ENCODE results near the gene RGS1. TPM values are rescaled to one million over a fixed set of nuclear protein-coding genes. Genes with fewer than 3 reads are reported as not detected.

The RGS1 gene
- total RNA-seq, 5 donors from 2014 or later (not counting 1 experiment from before 2014, with no cell fraction given): 7.1 to 439 (median 15.3) TPM

DNA sequence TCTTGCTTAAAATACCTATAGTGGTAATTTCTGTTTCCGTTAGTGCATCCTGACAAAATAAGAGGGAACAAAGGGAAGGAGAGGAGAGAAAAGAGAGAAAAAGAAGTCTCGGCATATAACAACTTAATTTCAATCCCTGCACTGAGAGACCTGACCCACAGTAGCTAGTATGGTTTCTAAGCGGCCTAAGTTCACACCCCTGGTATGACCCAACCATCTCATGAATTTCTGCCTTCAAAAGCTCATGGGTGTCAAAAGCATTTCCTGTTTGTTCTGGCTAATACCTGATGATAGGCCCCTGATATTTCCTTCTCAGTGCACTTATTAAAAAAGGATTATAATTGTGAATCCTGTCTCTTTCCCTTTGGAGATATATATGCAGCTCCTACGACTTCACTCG, 32.1 kb upstream of the RGS1 start:
- Mint-ChIP-seq H3K27me3 (no peaks in the 10 kb centered on the region), H3K36me3 (no peaks in the 10 kb centered on the region), H3K9me3 (no peaks in the 10 kb centered on the region), H3K4me3 (no peak overlapping the region), H3K4me1 (peaks cover 42 to 67% (median 42%) of the 10 kb centered on the region in 3 donors), H3K27ac (no peak overlapping the region)
- POLR2A ChIA-PET: interaction anchor here in 1 of 2 donors (0.6 to 0.7 kb wide), 2 partner anchors 24 to 1740 kb away, joined by 6 to 7 read pairs; no protein-coding TSS in a partner anchor
- no peaks in the 10 kb centered on the region for H3K27me3 ChIP-seq (replicated peaks in 1 of 2; ENCODE audit: control insufficient read depth in 2 of 2, extremely low read depth in 1 of 2, insufficient read depth in 2 of 2, low read length in 1 of 2)
- no peaks in the 10 kb centered on the region for H3K36me3 ChIP-seq (ENCODE audit: control insufficient read depth in 2 of 2, extremely low read depth in 1 of 2, insufficient read depth in 1 of 2, low read length in 1 of 2)
- ATAC-seq (replicated peaks in 1 of 4) (no peak), DNase-seq (no peak)
- H3K27ac ChIP-seq (ENCODE audit: low read length): no peak overlapping the region
- peaks cover 10 to 23% of the 10 kb centered on the region in 2 experiments for H3K4me1 ChIP-seq (ENCODE audit: control insufficient read depth in 1 of 2, extremely low read depth in 1 of 2, insufficient read depth in 2 of 2, low read length in 2 of 2)
- no peaks in the 10 kb centered on the region for H3K9me3 ChIP-seq
- H3K4me3 ChIP-seq (ENCODE audit: control insufficient read depth in 1 of 2, extremely low read depth in 1 of 2, low read length in 1 of 2): no peak overlapping the region
- WGBS (ENCODE audit: insufficient coverage): 100% methylated on average over 2 of the region's 5 CpGs
- CTCF ChIA-PET: interaction anchor here (0.7 to 1.1 kb wide), 3 partner anchors 9 to 96 kb away, joined by 3 to 4 read pairs (median 3); no protein-coding TSS in a partner anchor

DNA sequence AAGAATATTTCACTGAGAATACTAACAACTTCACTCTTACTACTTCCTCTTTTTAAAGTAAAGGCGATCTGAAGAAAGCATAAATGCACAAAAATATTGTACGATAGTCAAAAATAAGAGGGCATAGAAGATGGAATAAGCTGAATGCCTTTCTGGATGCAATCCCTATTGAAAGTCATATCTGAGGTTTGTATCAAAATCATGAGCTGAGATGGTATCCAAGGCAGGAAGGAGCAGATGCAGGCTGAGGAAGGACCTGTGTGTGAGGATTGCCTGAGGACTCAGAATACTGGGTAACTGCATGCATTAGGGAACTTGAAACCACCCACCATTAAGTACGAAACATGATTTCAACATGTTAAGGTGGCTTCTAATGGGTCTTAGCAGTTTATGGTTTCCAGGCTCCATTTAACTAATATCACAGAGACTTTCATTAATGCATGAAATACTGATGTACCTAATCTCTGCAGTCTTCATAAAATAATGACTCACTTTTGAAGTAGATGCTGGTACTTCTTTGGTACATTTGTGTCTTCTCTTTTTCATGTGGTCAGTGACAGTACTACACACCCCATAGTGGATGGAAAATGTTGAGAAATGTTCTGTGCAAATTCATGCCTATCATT, 29.6 kb upstream of the RGS1 start:
- peak overlapping the region in 1 of 3 donors; percentile 2 for H3K4me3 Mint-ChIP-seq
- no peak for DNase-seq
- Histone ChIP-seq H3K36me3 (ENCODE audit: control insufficient read depth in 2 of 2, extremely low read depth in 1 of 2, insufficient read depth in 1 of 2, low read length in 1 of 2) (no peaks in the 10 kb centered on the region), H3K9me3 (no peaks in the 10 kb centered on the region), H3K27ac (ENCODE audit: low read length) (peak overlapping the region; percentile 36), H3K27me3 (replicated peaks in 1 of 2; ENCODE audit: control insufficient read depth in 2 of 2, extremely low read depth in 1 of 2, insufficient read depth in 2 of 2, low read length in 1 of 2) (no peaks in the 10 kb centered on the region), H3K4me3 (ENCODE audit: control insufficient read depth in 1 of 2, extremely low read depth in 1 of 2, low read length in 1 of 2) (no peak overlapping the region), H3K4me1 (ENCODE audit: control insufficient read depth in 1 of 2, extremely low read depth in 1 of 2, insufficient read depth in 2 of 2, low read length in 2 of 2) (peaks cover 4 to 16% of the 10 kb centered on the region in 2 experiments)
- H3K4me1 Mint-ChIP-seq: peaks cover 25 to 62% (median 36%) of the 10 kb centered on the region in 3 donors
- H3K27ac Mint-ChIP-seq: no peak overlapping the region
- ATAC-seq (replicated peaks in 1 of 4): no peak
- no peaks in the 10 kb centered on the region for H3K9me3 Mint-ChIP-seq
- POLR2A ChIA-PET: interaction anchor here in 1 of 2 donors (0.6 to 0.9 kb wide), 4 partner anchors 13 to 33 kb away, joined by 3 to 5 read pairs (median 4); no protein-coding TSS in a partner anchor
- no peaks in the 10 kb centered on the region for H3K36me3 Mint-ChIP-seq
- CTCF ChIA-PET: interaction anchor here (0.5 to 1.9 kb wide), 7 partner anchors 25 to 1741 kb away, joined by 3 to 5 read pairs (median 3); no protein-coding TSS in a partner anchor
- WGBS (ENCODE audit: insufficient coverage): 83% methylated on average over 1 of the region's 3 CpGs
- no peaks in the 10 kb centered on the region for H3K27me3 Mint-ChIP-seq

DNA sequence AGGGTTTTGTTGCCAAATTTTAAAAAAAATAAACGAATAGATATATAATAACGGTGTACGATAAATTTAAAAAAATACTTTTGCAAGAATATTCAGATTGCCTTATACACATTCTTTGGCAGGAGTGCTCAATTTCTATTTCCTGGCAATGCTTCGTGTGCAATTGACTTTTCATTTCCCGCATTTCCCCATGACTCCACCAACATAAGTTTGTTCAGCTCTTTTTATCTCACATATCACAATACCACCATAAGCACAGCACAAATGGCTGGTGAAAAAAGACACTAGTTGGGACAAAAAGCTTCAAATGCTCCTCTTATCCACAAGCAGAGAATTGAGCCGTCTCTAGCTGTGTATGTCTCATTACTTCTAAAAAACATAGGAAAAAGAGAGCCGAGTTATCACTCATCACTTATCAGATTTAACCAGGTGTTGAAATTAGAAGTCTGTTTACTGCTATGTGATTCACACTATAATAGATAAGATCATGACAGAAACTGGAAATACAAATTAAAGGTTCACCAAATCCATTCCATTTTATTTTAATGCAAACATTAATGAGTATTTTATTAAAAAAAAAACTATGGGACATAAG, 28.9 kb upstream of the RGS1 start:
- Mint-ChIP-seq H3K27me3 (no peaks in the 10 kb centered on the region), H3K27ac (peak overlapping the region; percentile 74 to 91), H3K9me3 (no peaks in the 10 kb centered on the region), H3K4me3 (peak overlapping the region; percentile 9 to 65 (median 25)), H3K36me3 (no peaks in the 10 kb centered on the region), H3K4me1 (peaks cover 28 to 59% (median 37%) of the 10 kb centered on the region in 3 donors)
- Histone ChIP-seq H3K27me3 (replicated peaks in 1 of 2; ENCODE audit: control insufficient read depth in 2 of 2, extremely low read depth in 1 of 2, insufficient read depth in 2 of 2, low read length in 1 of 2) (no peaks in the 10 kb centered on the region), H3K9me3 (no peaks in the 10 kb centered on the region), H3K4me1 (ENCODE audit: control insufficient read depth in 1 of 2, extremely low read depth in 1 of 2, insufficient read depth in 2 of 2, low read length in 2 of 2) (peaks cover 10 to 18% of the 10 kb centered on the region in 2 experiments), H3K27ac (ENCODE audit: low read length) (no peak overlapping the region), H3K36me3 (ENCODE audit: control insufficient read depth in 2 of 2, extremely low read depth in 1 of 2, insufficient read depth in 1 of 2, low read length in 1 of 2) (no peaks in the 10 kb centered on the region), H3K4me3 (ENCODE audit: control insufficient read depth in 1 of 2, extremely low read depth in 1 of 2, low read length in 1 of 2) (no peak overlapping the region)
- CTCF ChIA-PET: interaction anchor here (0.6 to 1.9 kb wide), 5 partner anchors 25 to 69 kb away, joined by 3 to 5 read pairs (median 3); no protein-coding TSS in a partner anchor
- WGBS (ENCODE audit: insufficient coverage): 31% methylated on average over 2 of the region's 7 CpGs
- POLR2A ChIA-PET: interaction anchor here in 1 of 2 donors (0.6 kb wide), 2 partner anchors 8 to 33 kb away, joined by 3 to 4 read pairs; no protein-coding TSS in a partner anchor
- ATAC-seq (replicated peaks in 1 of 4) (no peak), DNase-seq (no peak)

DNA sequence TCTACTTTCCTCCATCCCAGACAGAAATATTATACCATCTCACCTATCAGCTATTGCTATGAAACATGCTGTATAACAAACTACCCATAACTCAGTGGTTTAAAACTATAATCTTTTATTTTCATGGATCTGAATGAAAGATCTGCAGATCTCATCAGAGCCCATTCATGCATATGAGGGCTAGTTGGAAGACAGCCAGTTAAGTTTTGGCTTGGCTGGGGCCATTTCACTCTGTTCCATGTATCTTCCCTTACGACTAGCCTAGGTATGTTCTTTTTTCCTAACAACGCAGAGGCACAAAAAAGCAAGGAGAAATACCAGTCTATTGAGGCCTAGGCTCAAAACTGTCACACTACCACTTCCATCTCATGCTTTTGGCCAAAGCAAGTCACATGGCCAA, 28.1 kb upstream of the RGS1 start:
- Mint-ChIP-seq H3K9me3 (no peaks in the 10 kb centered on the region), H3K36me3 (no peaks in the 10 kb centered on the region), H3K4me1 (peaks cover 31 to 62% (median 40%) of the 10 kb centered on the region in 3 donors), H3K4me3 (no peak overlapping the region), H3K27ac (peak overlapping the region in 1 of 2 donors; percentile 71), H3K27me3 (no peaks in the 10 kb centered on the region)
- Histone ChIP-seq H3K36me3 (ENCODE audit: control insufficient read depth in 2 of 2, extremely low read depth in 1 of 2, insufficient read depth in 1 of 2, low read length in 1 of 2) (no peaks in the 10 kb centered on the region), H3K9me3 (no peaks in the 10 kb centered on the region), H3K4me3 (ENCODE audit: control insufficient read depth in 1 of 2, extremely low read depth in 1 of 2, low read length in 1 of 2) (no peak overlapping the region), H3K27ac (ENCODE audit: low read length) (no peak overlapping the region), H3K27me3 (replicated peaks in 1 of 2; ENCODE audit: control insufficient read depth in 2 of 2, extremely low read depth in 1 of 2, insufficient read depth in 2 of 2, low read length in 1 of 2) (no peaks in the 10 kb centered on the region), H3K4me1 (ENCODE audit: control insufficient read depth in 1 of 2, extremely low read depth in 1 of 2, insufficient read depth in 2 of 2, low read length in 2 of 2) (peaks cover 10 to 19% of the 10 kb centered on the region in 2 experiments)
- WGBS (ENCODE audit: insufficient coverage): no CpG with 5 or more reads among the region's 2 CpGs
- POLR2A ChIA-PET: interaction anchor here in 1 of 2 donors (0.6 kb wide), 1 partner anchor 7 kb away, joined by 3 read pairs; no protein-coding TSS in a partner anchor
- ATAC-seq (replicated peaks in 1 of 4): no peak
- CTCF ChIA-PET: no interaction called here
- no peak for DNase-seq

DNA sequence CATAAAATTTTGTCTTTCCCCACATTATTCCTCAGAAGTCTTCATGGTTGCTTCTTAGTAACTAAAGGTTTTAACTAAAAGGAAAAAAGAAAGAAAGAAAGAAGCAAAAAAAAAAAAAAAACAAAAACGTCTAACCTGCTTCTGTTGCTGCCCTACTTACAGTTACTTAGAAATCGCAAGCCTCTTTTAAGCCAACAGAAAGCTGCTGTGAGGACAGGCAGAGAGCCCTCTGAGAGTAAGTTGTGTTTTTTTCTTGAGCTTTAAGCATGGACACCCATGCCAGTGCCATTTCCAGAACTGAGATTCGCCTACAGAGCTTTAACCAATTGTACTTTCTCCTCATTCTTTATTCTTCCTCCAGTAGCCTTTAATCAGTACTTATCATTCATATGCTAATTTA, 25.6 kb upstream of the RGS1 start:
- Histone ChIP-seq H3K27me3 (replicated peaks in 1 of 2; ENCODE audit: control insufficient read depth in 2 of 2, extremely low read depth in 1 of 2, insufficient read depth in 2 of 2, low read length in 1 of 2) (no peaks in the 10 kb centered on the region), H3K36me3 (ENCODE audit: control insufficient read depth in 2 of 2, extremely low read depth in 1 of 2, insufficient read depth in 1 of 2, low read length in 1 of 2) (no peaks in the 10 kb centered on the region), H3K9me3 (no peaks in the 10 kb centered on the region), H3K4me3 (ENCODE audit: control insufficient read depth in 1 of 2, extremely low read depth in 1 of 2, low read length in 1 of 2) (no peak overlapping the region), H3K4me1 (ENCODE audit: control insufficient read depth in 1 of 2, extremely low read depth in 1 of 2, insufficient read depth in 2 of 2, low read length in 2 of 2) (peaks cover 6 to 23% of the 10 kb centered on the region in 2 experiments), H3K27ac (ENCODE audit: low read length) (peak overlapping the region; percentile 25)
- POLR2A ChIA-PET: interaction anchor here (0.7 to 1.6 kb wide), 4 partner anchors 11 to 33 kb away, joined by 3 to 4 read pairs (median 4); no protein-coding TSS in a partner anchor
- ATAC-seq (replicated peaks in 1 of 4) (no peak), DNase-seq (no peak)
- H3K27ac Mint-ChIP-seq: peak overlapping the region; percentile 29 to 65
- peaks cover 42 to 64% (median 50%) of the 10 kb centered on the region in 3 donors for H3K4me1 Mint-ChIP-seq
- H3K9me3 Mint-ChIP-seq: no peaks in the 10 kb centered on the region
- H3K4me3 Mint-ChIP-seq: no peak overlapping the region
- CTCF ChIA-PET: interaction anchor here (0.7 to 1.7 kb wide), 6 partner anchors 8 to 257 kb away, joined by 3 to 6 read pairs (median 4); no protein-coding TSS in a partner anchor
- WGBS (ENCODE audit: insufficient coverage): 71% methylated on average over 1 of the region's 3 CpGs
- H3K36me3 Mint-ChIP-seq: no peaks in the 10 kb centered on the region
- no peaks in the 10 kb centered on the region for H3K27me3 Mint-ChIP-seq

DNA sequence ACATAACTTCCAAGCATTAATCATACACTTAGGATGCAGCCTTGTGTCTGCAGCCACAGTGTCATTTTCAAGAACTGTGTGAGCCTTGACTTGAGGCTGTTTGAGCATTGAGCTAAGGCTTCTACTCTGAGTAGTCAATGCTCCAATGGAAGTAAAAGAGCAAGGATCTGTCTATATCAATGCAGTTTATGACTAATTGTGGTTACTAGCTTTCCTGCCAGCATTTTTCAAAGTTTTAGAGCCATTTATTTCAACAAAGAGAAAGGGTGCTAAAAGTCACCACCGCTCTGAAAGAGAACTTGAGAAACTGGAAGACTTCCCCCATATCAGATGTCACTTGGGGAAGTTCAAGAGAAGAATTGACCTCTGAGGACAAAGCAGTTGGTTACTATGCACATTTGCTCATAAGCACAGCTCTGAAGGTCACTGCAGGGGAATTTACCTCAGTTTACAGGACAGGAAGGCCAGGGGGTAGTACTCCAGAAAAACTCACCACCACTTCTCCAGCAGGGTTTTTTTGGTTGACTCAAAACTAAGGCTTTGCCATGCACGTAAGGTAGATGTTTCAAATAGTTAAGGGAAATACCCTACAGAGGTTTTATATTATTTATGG, 24.5 kb upstream of the RGS1 start:
- CTCF ChIA-PET: interaction anchor here (1.1 to 1.7 kb wide), 5 partner anchors 8 to 74 kb away, joined by 3 to 5 read pairs (median 4); no protein-coding TSS in a partner anchor

More for the DNA sequence above, 24.5 kb upstream of the RGS1 start:
- H3K9me3 ChIP-seq: no peaks in the 10 kb centered on the region
- DNase-seq (no peak), ATAC-seq (replicated peaks in 1 of 4) (peak; percentile 53 to 70 (median 56))
- Mint-ChIP-seq H3K4me3 (no peak overlapping the region), H3K27ac (peak overlapping the region; percentile 56 to 78), H3K27me3 (no peaks in the 10 kb centered on the region), H3K4me1 (peaks cover 32 to 56% (median 41%) of the 10 kb centered on the region in 3 donors), H3K36me3 (no peaks in the 10 kb centered on the region), H3K9me3 (no peaks in the 10 kb centered on the region)
- H3K27ac ChIP-seq (ENCODE audit: low read length): peak overlapping the region; percentile 25
- peaks cover 6 to 14% of the 10 kb centered on the region in 2 experiments for H3K4me1 ChIP-seq (ENCODE audit: control insufficient read depth in 1 of 2, extremely low read depth in 1 of 2, insufficient read depth in 2 of 2, low read length in 2 of 2)
- POLR2A ChIA-PET: interaction anchor here (0.9 to 1.6 kb wide), 4 partner anchors 17 to 27 kb away, joined by 3 read pairs; no protein-coding TSS in a partner anchor
- no CpG with 5 or more reads among the region's 2 CpGs for WGBS (ENCODE audit: insufficient coverage)
- H3K36me3 ChIP-seq (ENCODE audit: control insufficient read depth in 2 of 2, extremely low read depth in 1 of 2, insufficient read depth in 1 of 2, low read length in 1 of 2): no peaks in the 10 kb centered on the region
- H3K27me3 ChIP-seq (replicated peaks in 1 of 2; ENCODE audit: control insufficient read depth in 2 of 2, extremely low read depth in 1 of 2, insufficient read depth in 2 of 2, low read length in 1 of 2): no peaks in the 10 kb centered on the region
- no peak overlapping the region for H3K4me3 ChIP-seq (ENCODE audit: control insufficient read depth in 1 of 2, extremely low read depth in 1 of 2, low read length in 1 of 2)

All from T-cell (primary cell).